ENCODE measurements around the gene DGKG. TPM values are rescaled to one million over a fixed set of nuclear protein-coding genes. Genes with fewer than 3 reads are reported as not detected.

Gene DGKG
- total RNA-seq, 4 donors from 2014 or later = 1.1 to 9.5 (median 1.7) TPM

DNA sequence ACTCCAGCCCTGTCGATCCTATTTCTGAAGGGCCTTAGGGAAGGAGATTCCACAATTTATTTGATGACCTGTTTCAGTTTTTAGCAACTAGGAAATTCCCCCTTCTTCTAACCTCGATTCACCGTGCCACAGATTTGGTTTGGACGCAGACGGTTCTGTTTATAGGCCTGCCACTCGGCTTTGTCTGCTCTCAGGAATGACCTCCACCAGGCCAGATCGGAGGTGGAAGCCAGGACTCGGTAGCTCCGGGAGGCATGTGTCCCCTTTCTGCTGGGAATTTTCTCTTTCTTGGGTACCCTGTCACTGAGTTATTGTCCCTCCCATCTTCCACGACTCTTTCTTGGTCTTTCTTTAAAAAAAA is 167.6 kb downstream of the DGKG start:
- 36 to 38% methylated on average over 10 of the region's 10 CpGs for WGBS, 2 donors
- H3K4me3 ChIP-seq (ENCODE audit: low read depth, poor library complexity, severe bottlenecking) = no peak overlapping the region
- intact Hi-C loops (cut with DNase I; ENCODE audit: low total_unique reads) = no loop called here
- no peak for TF ChIP-seq POLR2A (IDR thresholded peaks at IDR 0.05)
- no peak for TF ChIP-seq CTCF (IDR thresholded peaks at IDR 0.05)
- DNase-seq (ENCODE audit: low spot score in 2 of 2) = no peak

DNA sequence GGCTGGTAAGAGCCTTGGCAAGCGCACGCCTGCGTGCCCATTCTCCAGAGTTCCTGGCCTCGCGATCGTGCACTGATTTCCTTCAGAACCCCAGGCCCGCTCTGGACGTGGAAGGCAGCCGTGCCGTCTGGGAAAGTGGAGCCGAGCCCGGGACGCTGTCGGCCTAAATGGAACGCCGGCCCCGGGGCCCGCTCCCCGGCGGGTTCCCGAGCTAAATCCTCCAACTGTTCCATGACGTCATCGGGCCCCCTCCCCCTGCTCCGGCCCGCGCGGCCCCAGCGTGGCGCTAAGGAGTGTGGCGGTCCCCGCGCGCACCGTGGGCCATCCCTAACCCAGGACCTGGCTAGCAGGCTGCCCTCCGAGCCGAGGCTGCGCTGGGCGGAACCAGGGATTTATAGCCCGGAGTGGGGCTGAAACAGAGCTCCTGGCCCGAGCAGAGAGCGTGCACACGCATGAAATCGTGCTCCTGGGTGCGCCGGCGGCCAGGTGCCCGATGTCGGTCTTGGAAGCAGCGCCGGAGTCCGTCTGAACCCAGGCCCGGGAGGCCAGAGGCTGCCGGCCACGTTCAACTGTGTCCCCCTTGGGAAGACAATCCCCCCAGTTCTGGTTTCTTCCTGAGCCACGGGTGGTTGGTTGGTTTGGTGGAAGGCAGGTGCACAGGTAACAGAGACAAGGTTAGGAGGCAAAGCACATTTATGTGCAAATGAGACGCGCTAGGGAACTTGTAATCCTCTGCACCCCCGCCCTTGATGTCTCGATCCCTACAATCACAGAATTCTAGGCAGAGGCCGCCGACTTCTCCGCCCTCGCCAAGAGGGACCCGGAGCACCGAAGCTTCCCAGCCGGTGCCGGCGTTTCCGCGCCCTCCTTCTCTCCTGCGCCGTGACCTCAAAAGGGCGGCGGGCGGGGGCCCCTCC is 168.2 kb downstream of the DGKG start:
- TF ChIP-seq CTCF (IDR thresholded peaks at IDR 0.05) = no peak
- TF ChIP-seq POLR2A (IDR thresholded peaks at IDR 0.05) = no peak
- H3K4me3 ChIP-seq (ENCODE audit: low read depth, poor library complexity, severe bottlenecking) = no peak overlapping the region
- intact Hi-C loops (cut with DNase I; ENCODE audit: low total_unique reads) = no loop called here
- 19 to 24% methylated on average over 57 to 59 of the region's 75 CpGs for WGBS, 2 donors
- no peak for DNase-seq (ENCODE audit: low spot score in 2 of 2)

DNA sequence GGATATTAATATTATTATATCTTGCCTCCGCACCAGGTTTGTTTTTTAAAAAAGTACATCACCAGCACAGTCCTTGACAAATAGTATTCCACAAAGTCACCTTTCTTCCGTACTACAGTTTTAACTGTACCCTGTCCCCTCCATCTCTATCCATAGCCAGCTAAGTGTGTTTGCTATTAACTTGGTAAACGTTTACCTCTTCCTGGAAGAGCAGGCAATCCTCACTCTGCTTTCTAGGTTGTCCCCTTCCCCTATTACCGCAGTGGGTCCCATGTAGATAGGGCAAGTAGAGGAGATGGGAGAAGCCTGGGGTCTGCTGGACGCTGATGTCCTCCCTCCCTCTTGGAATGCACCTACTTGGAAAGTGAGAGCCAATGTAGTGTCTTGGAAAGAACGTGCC is 169.2 kb downstream of the DGKG start:
- no peak overlapping the region for H3K4me3 ChIP-seq (ENCODE audit: low read depth, poor library complexity, severe bottlenecking)
- intact Hi-C loops (cut with DNase I; ENCODE audit: low total_unique reads) = no loop called here
- 56 to 59% methylated on average over 6 of the region's 6 CpGs for WGBS, 2 donors
- no peak for DNase-seq (ENCODE audit: low spot score in 2 of 2)
- TF ChIP-seq POLR2A (IDR thresholded peaks at IDR 0.05) = no peak
- no peak for TF ChIP-seq CTCF (IDR thresholded peaks at IDR 0.05)

- TF ChIP-seq POLR2A (IDR thresholded peaks at IDR 0.05) (no peak), CTCF (IDR thresholded peaks at IDR 0.05) (no peak)
- intact Hi-C loops (cut with DNase I; ENCODE audit: low total_unique reads) = no loop called here
- WGBS, 2 donors = 96% methylated on average over 2 of the region's 2 CpGs
- DNase-seq (ENCODE audit: low spot score in 2 of 2) = no peak
- H3K4me3 ChIP-seq (ENCODE audit: low read depth, poor library complexity, severe bottlenecking) = no peak overlapping the region
Measured at GRCh38 chr3:186189492-186189891, 172.5 kb downstream of the DGKG start.

DNA sequence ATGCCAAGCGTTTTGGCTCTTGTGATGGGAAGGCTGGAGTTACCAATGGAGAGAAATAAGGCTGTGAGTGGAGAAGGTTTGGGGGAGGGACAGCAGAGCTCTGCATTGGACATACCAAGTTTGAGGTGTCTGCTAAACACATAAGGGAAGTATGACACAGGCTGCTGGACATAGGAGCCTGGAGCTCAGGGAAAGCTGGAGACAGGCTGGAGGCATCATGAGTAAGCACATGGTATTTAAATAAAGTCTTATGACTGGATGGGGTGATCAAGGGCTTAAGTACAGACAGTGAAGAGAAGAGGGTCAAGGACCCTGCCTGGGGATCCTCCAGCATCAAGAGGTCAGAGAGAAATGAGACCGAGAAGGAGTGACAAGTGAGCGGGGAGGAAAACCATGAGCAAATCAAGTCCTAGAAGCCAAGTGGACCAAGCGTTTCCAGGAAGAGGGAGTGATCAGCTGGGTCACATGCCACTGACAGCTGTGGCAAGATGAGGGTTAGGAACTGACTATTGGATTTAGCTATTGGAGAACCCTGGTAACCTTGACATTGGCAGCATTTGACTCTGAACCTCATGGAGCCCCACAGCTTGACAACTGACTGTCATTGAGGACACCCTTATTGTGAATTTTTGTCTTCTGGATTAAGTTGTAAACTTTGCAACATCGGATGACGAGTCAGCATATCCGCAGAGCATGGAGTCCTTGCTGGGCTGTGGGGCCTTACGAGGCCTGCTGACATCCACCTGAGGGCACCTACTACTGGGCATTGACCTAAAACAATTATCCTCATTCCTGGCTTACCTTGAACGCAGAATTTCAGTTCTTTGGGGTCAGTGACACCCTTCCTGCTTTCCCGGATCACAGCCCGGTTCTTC is 174.4 kb downstream of the DGKG start:
- WGBS, 2 donors = 81 to 85% methylated on average over 11 of the region's 11 CpGs
- no peak overlapping the region for H3K4me3 ChIP-seq (ENCODE audit: low read depth, poor library complexity, severe bottlenecking)
- intact Hi-C loops (cut with DNase I; ENCODE audit: low total_unique reads) = no loop called here
- TF ChIP-seq CTCF (IDR thresholded peaks at IDR 0.05) (no peak), POLR2A (IDR thresholded peaks at IDR 0.05) (no peak)
- no peak for DNase-seq (ENCODE audit: low spot score in 2 of 2)

Data from lower leg skin (tissue), 4 donors.